Measurements from ENCODE around the gene CLSTN2. TPM values are rescaled to one million over a fixed set of nuclear protein-coding genes. Genes with fewer than 3 reads are reported as not detected.

CLSTN2 gene
- total RNA-seq, 1 experiment from 2014 or later: 0.07 TPM

DNA sequence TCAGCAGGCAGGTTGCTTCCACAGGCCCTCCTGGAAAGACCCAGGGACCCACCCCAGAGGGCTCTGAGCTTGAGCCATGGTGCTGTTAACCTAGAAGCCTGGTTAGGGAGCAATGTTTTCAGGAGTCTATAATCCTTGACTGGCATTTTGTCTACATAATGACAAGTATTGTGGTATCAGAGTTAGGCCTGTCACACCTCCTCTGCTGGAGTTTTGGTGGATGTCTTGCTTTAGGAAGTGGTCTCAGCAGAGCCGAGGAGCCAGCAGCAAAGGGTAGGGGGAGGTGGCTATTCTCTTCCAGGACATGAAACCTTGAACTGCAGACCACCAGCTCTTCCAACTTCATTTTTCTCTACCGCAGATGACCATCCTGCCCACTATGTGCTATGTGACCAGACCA is 76.1 kb downstream of the CLSTN2 start:
- H3K27me3 Mint-ChIP-seq (ENCODE audit: unreplicated experiment): peaks cover 57% of the 10 kb centered on the region
- H3K4me1 Mint-ChIP-seq (ENCODE audit: low read depth, unreplicated experiment): no peaks in the 10 kb centered on the region
- no peak overlapping the region for H3K4me3 Mint-ChIP-seq (ENCODE audit: low read depth, unreplicated experiment)
- DNase-seq: no peak
- TF ChIP-seq, protein P1, sequence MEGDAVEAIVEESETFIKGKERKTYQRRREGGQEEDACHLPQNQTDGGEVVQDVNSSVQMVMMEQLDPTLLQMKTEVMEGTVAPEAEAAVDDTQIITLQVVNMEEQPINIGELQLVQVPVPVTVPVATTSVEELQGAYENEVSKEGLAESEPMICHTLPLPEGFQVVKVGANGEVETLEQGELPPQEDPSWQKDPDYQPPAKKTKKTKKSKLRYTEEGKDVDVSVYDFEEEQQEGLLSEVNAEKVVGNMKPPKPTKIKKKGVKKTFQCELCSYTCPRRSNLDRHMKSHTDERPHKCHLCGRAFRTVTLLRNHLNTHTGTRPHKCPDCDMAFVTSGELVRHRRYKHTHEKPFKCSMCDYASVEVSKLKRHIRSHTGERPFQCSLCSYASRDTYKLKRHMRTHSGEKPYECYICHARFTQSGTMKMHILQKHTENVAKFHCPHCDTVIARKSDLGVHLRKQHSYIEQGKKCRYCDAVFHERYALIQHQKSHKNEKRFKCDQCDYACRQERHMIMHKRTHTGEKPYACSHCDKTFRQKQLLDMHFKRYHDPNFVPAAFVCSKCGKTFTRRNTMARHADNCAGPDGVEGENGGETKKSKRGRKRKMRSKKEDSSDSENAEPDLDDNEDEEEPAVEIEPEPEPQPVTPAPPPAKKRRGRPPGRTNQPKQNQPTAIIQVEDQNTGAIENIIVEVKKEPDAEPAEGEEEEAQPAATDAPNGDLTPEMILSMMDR (IDR thresholded peaks at IDR 0.05; ENCODE audit: unreplicated experiment): no peak
- no peaks in the 10 kb centered on the region for H3K9me3 Mint-ChIP-seq (ENCODE audit: low read depth, unreplicated experiment)
- intact Hi-C loops (cut with micrococcal nuclease; ENCODE audit: unreplicated experiment): no loop called here
- BruUV-seq (replicated peaks): no TSS peak
- H3K27ac Mint-ChIP-seq (ENCODE audit: unreplicated experiment): no peak overlapping the region
- H3K36me3 Mint-ChIP-seq (ENCODE audit: insufficient read depth, unreplicated experiment): no peaks in the 10 kb centered on the region
- CTCF ChIA-PET: no interaction called here

DNA sequence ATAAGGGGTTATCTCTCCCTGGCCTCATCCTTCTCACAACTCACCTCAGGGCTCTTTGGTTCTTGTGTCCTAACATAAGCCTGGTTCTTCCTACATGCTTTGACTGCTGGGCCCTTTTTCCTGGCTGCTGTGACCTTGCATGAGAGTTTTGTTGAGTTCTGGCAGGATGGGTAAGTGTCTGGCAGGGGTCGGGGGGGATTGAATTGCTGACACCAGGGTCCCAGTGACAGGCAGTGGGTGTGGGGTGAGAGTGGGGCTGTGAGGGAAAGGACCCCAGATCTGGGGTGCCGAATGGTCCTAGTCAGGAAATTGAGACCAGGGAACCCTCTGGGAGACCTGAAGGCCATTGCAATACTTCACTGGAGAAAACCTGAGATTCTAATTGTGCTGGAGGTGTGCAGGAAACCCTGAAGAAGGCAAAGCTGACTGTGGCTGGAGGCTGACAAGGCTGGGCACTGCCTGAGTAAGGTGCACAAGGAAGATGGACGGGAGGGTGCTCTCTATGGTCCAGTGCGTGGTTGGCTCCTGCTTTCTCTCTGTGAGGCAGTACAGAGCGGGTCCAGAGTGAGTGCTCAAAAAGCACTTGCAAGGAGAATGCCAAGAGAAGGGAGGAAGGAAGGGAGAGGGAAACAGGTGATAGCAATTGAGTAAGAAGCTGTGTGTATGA is 76.8 kb downstream of the CLSTN2 start:
- Mint-ChIP-seq H3K27me3 (ENCODE audit: unreplicated experiment) (peaks cover 57% of the 10 kb centered on the region), H3K4me3 (ENCODE audit: low read depth, unreplicated experiment) (no peak overlapping the region), H3K9me3 (ENCODE audit: low read depth, unreplicated experiment) (no peaks in the 10 kb centered on the region), H3K27ac (ENCODE audit: unreplicated experiment) (no peak overlapping the region), H3K36me3 (ENCODE audit: insufficient read depth, unreplicated experiment) (no peaks in the 10 kb centered on the region), H3K4me1 (ENCODE audit: low read depth, unreplicated experiment) (no peaks in the 10 kb centered on the region)
- no peak for DNase-seq
- TF ChIP-seq, protein P1 (IDR thresholded peaks at IDR 0.05; ENCODE audit: unreplicated experiment): no peak
- no TSS peak for BruUV-seq (replicated peaks)
- intact Hi-C loops (cut with micrococcal nuclease; ENCODE audit: unreplicated experiment): no loop called here
- CTCF ChIA-PET: interaction anchor here (1.8 kb wide), 1 partner anchor 17 kb away, joined by 3 read pairs; no protein-coding TSS in a partner anchor

DNA sequence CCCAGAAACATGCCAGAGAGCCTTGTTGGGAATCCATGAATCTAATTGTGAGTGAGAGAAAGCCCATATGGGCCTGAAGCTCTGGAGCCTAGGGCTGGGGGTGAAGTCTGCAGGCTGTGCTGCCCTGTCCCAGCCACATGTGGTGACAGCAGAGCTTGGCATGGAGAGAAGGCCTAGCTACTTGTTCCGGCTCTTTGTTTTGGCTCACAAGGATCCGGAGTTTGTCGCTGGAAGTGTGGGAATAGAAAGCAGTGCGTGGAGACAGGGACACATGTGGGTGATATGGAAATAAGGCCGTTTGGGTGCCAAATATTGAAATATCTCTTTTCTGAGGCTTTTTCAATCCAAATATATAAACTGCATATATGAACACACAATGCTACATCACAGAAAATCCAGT is 78.2 kb downstream of the CLSTN2 start:
- CTCF ChIA-PET: interaction anchor here (1.8 kb wide), 1 partner anchor 18 kb away, joined by 3 read pairs; no protein-coding TSS in a partner anchor

DNA sequence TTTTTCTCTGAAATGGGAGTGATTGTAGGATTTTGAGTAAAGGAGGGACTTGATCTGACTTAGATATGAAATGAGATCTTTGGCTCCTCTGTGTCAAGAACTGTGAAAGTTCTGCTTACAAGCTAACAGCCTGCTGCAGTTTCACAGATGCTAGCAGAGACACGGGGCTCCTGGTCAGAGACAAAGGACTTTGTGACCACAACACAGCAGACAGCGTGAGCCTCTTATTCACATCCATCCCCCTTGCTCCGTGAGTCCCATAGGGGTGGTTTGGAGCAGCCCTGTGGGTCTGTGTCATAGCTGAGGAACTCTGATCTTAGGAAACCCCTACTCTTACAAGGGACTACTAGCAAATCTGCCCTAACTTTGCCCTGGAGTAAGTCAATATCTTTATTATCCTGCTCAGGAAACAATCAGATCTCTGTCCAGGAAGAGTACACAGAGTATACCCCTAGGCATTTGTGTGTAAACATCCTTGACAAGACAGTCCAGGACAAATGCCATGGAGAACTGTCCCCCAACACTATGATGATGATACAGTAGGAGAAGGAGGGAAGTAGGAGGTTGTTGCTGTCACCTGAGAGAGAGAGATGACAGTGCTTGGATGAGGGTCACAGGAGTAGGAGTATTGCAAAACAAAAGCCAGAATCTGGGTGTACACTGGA is 80.0 kb downstream of the CLSTN2 start:
- intact Hi-C loops (cut with micrococcal nuclease; ENCODE audit: unreplicated experiment): no loop called here
- Mint-ChIP-seq H3K27ac (ENCODE audit: unreplicated experiment) (no peak overlapping the region), H3K9me3 (ENCODE audit: low read depth, unreplicated experiment) (no peaks in the 10 kb centered on the region)

More for the DNA sequence above, 78.2 kb downstream of the CLSTN2 start:
- H3K9me3 Mint-ChIP-seq (ENCODE audit: low read depth, unreplicated experiment): no peaks in the 10 kb centered on the region
- H3K4me3 Mint-ChIP-seq (ENCODE audit: low read depth, unreplicated experiment): no peak overlapping the region
- no peak for DNase-seq
- no peaks in the 10 kb centered on the region for H3K36me3 Mint-ChIP-seq (ENCODE audit: insufficient read depth, unreplicated experiment)
- TF ChIP-seq, protein P1 (IDR thresholded peaks at IDR 0.05; ENCODE audit: unreplicated experiment): no peak
- intact Hi-C loops (cut with micrococcal nuclease; ENCODE audit: unreplicated experiment): no loop called here
- no peaks in the 10 kb centered on the region for H3K4me1 Mint-ChIP-seq (ENCODE audit: low read depth, unreplicated experiment)
- BruUV-seq (replicated peaks): no TSS peak
- peaks cover 61% of the 10 kb centered on the region for H3K27me3 Mint-ChIP-seq (ENCODE audit: unreplicated experiment)
- no peak overlapping the region for H3K27ac Mint-ChIP-seq (ENCODE audit: unreplicated experiment)

More for the DNA sequence above, 80.0 kb downstream of the CLSTN2 start:
- no TSS peak for BruUV-seq (replicated peaks)
- CTCF ChIA-PET: no interaction called here
- no peak for DNase-seq
- Mint-ChIP-seq H3K36me3 (ENCODE audit: insufficient read depth, unreplicated experiment) (no peaks in the 10 kb centered on the region), H3K27me3 (ENCODE audit: unreplicated experiment) (peaks cover 76% of the 10 kb centered on the region), H3K4me1 (ENCODE audit: low read depth, unreplicated experiment) (no peaks in the 10 kb centered on the region), H3K4me3 (ENCODE audit: low read depth, unreplicated experiment) (no peak overlapping the region)
- TF ChIP-seq, protein P1 (IDR thresholded peaks at IDR 0.05; ENCODE audit: unreplicated experiment): no peak
